ENCODE measurements around the gene PAF1. TPM values are rescaled to one million over a fixed set of nuclear protein-coding genes. Genes with fewer than 3 reads are reported as not detected.
A peak's percentile ranks its signal among the peaks of the same experiment; 100 is the strongest.

Gene PAF1
- total RNA-seq: 10 to 100 TPM; 22.2 to 47.3 (median 37.7) TPM

DNA sequence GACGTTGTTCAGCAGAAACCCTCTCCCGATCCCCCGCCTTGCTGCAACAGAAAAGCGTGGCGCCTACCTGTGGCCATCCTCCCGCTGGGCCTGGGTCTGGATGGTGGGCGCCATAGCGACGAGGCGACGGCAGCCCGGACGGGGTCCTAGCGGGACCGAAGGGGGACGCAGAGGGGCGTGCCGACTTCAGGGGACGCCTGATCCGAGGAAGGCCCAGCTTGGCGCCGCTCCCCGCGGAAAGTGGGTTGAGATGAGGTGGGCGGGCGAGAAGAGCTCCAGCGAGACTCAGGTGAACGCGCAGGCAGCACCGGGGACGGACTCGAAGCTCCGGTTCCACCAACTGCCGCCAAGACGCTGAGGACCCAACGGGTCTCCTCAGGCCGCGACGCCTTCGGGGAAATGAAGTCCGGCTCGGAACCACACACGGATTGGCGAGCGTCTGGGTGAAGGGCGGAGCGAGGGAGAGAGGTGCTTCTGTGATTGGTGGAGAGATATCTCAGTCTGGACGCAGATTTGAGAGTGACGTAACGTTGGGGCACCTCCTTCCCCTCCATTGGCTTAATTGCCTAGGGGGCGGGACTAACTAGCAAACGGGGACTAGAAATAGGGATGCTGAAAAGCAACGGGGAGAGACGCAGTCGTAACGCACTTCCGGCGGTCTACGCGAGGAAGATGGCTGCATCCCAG lies at the start of gene PAF1, which contains the start of gene MED29:
Gene PAF1, minus strand, starts transcription at position 356 of the 687 bp plus-strand sequence. Its CDS starts 242 bp downstream, at position 114.
Gene MED29, plus strand, starts transcription at position 628 of the 687 bp plus-strand sequence. Its CDS starts 45 bp downstream, at position 673.
- TF ChIP-seq, protein P1, sequence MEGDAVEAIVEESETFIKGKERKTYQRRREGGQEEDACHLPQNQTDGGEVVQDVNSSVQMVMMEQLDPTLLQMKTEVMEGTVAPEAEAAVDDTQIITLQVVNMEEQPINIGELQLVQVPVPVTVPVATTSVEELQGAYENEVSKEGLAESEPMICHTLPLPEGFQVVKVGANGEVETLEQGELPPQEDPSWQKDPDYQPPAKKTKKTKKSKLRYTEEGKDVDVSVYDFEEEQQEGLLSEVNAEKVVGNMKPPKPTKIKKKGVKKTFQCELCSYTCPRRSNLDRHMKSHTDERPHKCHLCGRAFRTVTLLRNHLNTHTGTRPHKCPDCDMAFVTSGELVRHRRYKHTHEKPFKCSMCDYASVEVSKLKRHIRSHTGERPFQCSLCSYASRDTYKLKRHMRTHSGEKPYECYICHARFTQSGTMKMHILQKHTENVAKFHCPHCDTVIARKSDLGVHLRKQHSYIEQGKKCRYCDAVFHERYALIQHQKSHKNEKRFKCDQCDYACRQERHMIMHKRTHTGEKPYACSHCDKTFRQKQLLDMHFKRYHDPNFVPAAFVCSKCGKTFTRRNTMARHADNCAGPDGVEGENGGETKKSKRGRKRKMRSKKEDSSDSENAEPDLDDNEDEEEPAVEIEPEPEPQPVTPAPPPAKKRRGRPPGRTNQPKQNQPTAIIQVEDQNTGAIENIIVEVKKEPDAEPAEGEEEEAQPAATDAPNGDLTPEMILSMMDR (IDR thresholded peaks at IDR 0.05): peak in 2 of 6 experiments; percentile 6 to 10
- TF ChIP-seq POLR2A (IDR thresholded peaks at IDR 0.05): peak; percentile 88 to 94
- H3K9me3 ChIP-seq: no peaks in the 10 kb centered on the region
- H3K4me3 ChIP-seq: peak within 1 kb of the TSS; percentile 56 to 88 (median 77)
- H3K27me3 ChIP-seq: no peaks in the 10 kb centered on the region
- peak; percentile 97 to 98 (median 97) for DNase-seq
- H3K27ac ChIP-seq: peak within 1 kb of the TSS; percentile 85 to 100 (median 94)
- peaks cover 0 to 53% (median 0%) of the 10 kb centered on the region in 3 donors for H3K36me3 ChIP-seq
- H3K4me1 ChIP-seq: peaks cover 0 to 20% (median 8%) of the 10 kb centered on the region in 4 donors

DNA sequence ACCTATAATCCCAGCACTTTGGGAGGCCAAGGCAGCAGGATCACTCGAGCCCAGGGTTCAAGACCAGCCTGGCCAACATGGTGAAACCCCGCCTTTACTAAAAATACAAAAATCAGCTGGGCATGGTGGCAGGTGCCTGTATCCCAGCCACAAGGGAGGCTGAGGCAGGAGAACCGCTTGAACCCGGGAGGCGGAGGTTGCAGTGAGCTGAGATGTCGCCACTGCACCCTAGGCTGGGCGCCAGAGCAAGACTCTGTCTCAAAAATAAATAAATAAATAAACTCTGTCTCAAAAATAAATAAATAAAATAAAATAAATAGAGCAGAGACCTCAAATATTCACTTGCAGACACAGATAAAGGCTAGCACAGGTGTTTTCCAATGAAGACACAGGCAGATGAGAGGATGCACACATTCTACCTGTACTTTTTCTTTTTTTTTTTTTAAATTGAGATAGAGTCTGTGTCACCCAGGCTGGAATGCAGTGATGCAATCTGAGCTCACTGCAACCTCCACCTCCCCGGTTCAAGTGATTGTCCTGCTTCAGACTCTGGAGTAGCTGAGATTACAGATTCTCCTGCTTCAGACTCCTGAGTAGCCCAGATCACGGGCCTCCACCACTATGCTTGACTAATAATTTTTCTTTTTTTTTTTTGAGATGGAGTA lies 47.5 kb upstream of the PAF1 start:
- Histone ChIP-seq H3K9me3 (no peaks in the 10 kb centered on the region), H3K4me3 (no peak overlapping the region), H3K27ac (no peak overlapping the region), H3K4me1 (peaks cover 0 to 33% (median 11%) of the 10 kb centered on the region in 4 donors), H3K27me3 (no peaks in the 10 kb centered on the region), H3K36me3 (peaks cover 0 to 10% (median 0%) of the 10 kb centered on the region in 3 donors)
- DNase-seq: no peak
- TF ChIP-seq, protein P1 (IDR thresholded peaks at IDR 0.05): no peak
- no peak for TF ChIP-seq POLR2A (IDR thresholded peaks at IDR 0.05)

DNA sequence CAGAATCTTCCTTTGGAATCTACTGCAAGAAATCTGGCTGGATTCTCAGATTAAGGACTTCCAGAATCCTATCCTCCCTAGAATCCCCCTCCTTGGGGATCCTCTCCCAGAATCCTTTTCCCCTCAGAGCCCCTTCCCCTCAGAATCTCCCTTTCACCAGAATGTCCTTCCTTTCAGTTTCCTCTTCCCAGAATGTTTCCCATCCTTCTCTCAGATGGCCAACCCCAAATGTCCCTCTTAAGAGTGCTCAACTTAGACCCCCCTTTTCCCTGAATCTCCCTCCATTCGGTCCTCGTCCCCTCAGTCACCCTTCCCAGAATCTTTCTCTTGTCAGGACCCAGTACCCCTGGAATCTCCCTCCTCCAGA lies 45.4 kb upstream of the PAF1 start:
- peaks cover 0 to 33% (median 11%) of the 10 kb centered on the region in 4 donors for H3K4me1 ChIP-seq
- H3K27ac ChIP-seq: peak overlapping the region; percentile 79 to 91 (median 88)
- H3K27me3 ChIP-seq: no peaks in the 10 kb centered on the region
- H3K4me3 ChIP-seq: peak overlapping the region; percentile 82 to 91 (median 85)
- peaks cover 0 to 27% (median 0%) of the 10 kb centered on the region in 3 donors for H3K36me3 ChIP-seq
- DNase-seq: no peak
- TF ChIP-seq, protein P1 (IDR thresholded peaks at IDR 0.05): no peak
- no peak for TF ChIP-seq POLR2A (IDR thresholded peaks at IDR 0.05)
- no peaks in the 10 kb centered on the region for H3K9me3 ChIP-seq

DNA sequence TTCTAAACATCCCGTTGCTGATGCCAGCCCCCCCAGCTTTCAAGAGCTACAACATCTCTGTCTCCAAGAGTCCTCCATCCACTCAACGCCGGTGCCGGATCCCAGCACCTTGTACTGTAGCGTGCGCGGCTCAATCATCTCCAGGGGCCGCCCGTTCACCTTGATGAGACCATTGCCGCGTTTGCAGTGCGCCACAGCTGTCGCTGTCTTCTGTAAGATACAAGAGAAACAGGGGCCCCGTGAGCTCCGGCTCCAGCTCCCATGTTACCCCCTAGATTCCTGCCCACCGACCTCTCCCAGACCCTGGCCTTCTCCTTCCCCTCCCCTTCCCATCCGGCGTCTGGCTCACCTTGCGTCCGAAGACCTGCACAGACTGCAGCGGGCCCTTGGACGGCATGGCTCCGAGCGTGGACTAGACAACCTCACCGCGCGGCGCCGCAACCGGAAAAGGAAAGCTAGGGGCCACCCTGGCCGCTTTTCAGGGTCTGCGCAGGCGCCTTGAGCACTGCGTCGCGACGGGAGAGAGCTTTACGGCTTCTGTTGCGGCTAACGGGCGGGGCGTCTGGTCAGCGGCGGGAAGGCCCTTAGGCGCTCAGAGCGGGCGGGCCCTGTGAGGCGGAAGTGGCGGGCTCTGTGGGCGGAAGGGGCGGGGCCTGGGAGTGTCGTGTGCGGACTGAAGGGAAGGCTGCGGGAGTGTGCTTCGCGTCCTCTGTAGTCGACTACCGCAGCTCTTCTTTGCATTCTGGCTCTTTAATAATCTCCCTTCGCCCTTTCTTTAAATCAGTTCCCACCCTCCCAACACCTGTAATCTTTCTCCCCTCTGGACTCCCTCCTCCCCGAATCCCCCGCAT lies 44.8 kb upstream of the PAF1 start, which contains the start of gene RPS16:
Gene RPS16, minus strand, starts transcription at position 451 of the 851 bp plus-strand sequence. Its CDS starts 54 bp downstream, at position 397.
- Histone ChIP-seq H3K9me3 (no peaks in the 10 kb centered on the region), H3K4me3 (peak within 1 kb of the TSS; percentile 82 to 91 (median 85)), H3K27ac (peak within 1 kb of the TSS; percentile 79 to 91 (median 88)), H3K36me3 (peaks cover 0 to 27% (median 0%) of the 10 kb centered on the region in 3 donors), H3K4me1 (peaks cover 0 to 36% (median 17%) of the 10 kb centered on the region in 4 donors), H3K27me3 (no peaks in the 10 kb centered on the region)
- peak; percentile 98 to 99 (median 99) for DNase-seq
- peak; percentile 97 for TF ChIP-seq POLR2A (IDR thresholded peaks at IDR 0.05)
- TF ChIP-seq, protein P1 (IDR thresholded peaks at IDR 0.05): no peak

Measured in Peyer's patch (tissue), 4 donors.